ENCODE measurements around the gene GTPBP4. TPM values are rescaled to one million over a fixed set of nuclear protein-coding genes. Genes with fewer than 3 reads are reported as not detected.

GTPBP4 gene
- polyA plus RNA-seq (ENCODE audit: insufficient read depth in 1 of 5, insufficient read length in 5 of 5, low replicate concordance in 1 of 5), result 10 to 100 TPM; 53.3 to 62.4 (median 55.7) TPM
- long read RNA-seq, donor 1, full-length matches to known transcripts, result 10 of 10 reads
- long read RNA-seq, donor 1, partial matches to known transcripts, result 0 of 10 reads
- long read RNA-seq, donor 1, other reads (novel, unspliced or antisense), result 0 of 10 reads
- long read RNA-seq, donor 2, full-length matches to known transcripts, result 7 of 7 reads
- long read RNA-seq, donor 2, partial matches to known transcripts, result 0 of 7 reads
- long read RNA-seq, donor 2, other reads (novel, unspliced or antisense), result 0 of 7 reads
- long read RNA-seq, donor 3, full-length matches to known transcripts, result 3 of 8 reads
- long read RNA-seq, donor 3, partial matches to known transcripts, result 5 of 8 reads
- long read RNA-seq, donor 3, other reads (novel, unspliced or antisense), result 0 of 8 reads
- long read RNA-seq, donor 4, full-length matches to known transcripts, result 6 of 18 reads
- long read RNA-seq, donor 4, partial matches to known transcripts, result 12 of 18 reads
- long read RNA-seq, donor 4, other reads (novel, unspliced or antisense), result 0 of 18 reads
- long read RNA-seq, donor 5, full-length matches to known transcripts, result 9 of 15 reads
- long read RNA-seq, donor 5, partial matches to known transcripts, result 6 of 15 reads
- long read RNA-seq, donor 5, other reads (novel, unspliced or antisense), result 0 of 15 reads
- long read RNA-seq, donor 6, full-length matches to known transcripts, result 11 of 11 reads
- long read RNA-seq, donor 6, partial matches to known transcripts, result 0 of 11 reads
- long read RNA-seq, donor 6, other reads (novel, unspliced or antisense), result 0 of 11 reads
- long read RNA-seq, donor 7, full-length matches to known transcripts, result 7 of 7 reads
- long read RNA-seq, donor 7, partial matches to known transcripts, result 0 of 7 reads
- long read RNA-seq, donor 7, other reads (novel, unspliced or antisense), result 0 of 7 reads
- long read RNA-seq, donor 8, full-length matches to known transcripts, result 2 of 2 reads
- long read RNA-seq, donor 8, partial matches to known transcripts, result 0 of 2 reads
- long read RNA-seq, donor 8, other reads (novel, unspliced or antisense), result 0 of 2 reads

DNA sequence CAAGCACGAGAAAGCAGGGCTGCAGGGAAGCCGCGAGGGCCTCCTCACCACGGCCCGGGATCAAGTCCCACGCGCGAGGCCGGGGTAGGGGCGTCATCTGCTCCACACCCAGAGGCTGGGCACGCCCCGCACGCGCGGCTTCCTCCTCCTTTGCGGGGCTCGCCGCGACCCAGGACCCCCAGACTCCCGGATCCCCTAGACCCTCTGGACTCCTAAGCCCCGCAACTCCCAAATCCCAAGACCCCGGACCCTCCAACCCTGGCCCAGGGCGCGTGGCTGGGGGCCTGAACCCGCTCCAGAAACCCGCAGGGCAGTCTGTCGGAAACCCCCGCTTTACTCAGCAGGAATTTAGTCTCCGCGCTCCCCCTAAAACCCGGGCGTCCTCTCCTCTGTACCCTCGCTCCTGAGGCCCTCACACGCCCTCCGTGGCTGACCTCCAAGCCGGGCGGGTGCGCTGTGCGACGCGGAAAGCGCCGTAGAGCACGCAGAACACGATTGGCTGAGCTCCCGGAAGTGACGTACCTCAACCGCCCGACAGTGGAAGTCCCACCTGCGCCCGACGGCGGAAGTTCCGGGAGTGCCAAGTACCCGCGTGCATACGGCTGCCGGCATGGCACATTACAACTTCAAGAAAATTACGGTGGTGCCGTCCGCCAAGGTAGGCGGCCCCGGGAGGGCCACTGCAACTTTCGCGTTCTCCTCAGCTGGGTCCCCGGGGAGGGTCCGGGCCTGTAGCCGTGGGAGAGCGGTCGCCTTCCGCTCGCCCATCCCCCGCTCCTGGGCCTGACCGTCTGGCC is at the start of gene GTPBP4:
TSS of gene GTPBP4 (plus strand) at position 565 of the 797 bp plus-strand sequence. CDS start at position 611, 46 bp downstream.
- DNase-seq, result peak; percentile 97

DNA sequence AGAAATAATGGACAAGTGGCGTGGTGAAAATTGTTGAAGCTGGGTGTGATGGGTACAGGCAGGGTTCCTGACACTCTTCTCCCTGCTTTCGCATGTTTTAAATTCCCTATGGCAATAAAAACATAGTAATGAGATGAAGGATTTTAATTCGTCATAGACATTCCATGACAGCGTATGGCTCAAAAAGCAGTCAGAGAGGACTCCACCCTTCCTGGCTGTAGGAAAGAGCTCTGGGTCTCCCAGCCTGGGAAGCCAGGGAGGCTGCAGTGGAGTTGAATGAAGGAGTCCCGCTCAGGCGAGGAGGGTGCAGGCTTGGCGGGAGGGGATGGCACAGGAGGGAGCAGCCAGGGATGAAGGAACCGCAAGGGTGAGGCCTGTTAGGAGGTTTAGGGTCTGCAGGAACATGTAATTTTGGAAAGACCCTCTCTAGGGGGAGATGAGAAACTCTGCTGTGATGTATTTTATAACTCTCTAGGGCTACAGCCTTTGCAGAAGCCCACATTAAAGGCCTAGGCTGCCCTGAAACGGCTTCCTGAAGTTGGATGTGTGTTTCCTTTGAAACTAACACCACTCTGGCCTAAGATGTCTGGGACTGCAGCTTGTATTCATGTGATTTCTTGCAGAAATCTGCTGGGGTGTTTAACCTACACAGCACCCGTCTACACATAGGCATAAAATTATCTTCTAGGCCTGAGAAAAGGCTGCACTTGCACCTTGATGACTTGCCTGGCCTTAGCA is 49.1 kb upstream of the GTPBP4 start:
- no peak for DNase-seq

DNA sequence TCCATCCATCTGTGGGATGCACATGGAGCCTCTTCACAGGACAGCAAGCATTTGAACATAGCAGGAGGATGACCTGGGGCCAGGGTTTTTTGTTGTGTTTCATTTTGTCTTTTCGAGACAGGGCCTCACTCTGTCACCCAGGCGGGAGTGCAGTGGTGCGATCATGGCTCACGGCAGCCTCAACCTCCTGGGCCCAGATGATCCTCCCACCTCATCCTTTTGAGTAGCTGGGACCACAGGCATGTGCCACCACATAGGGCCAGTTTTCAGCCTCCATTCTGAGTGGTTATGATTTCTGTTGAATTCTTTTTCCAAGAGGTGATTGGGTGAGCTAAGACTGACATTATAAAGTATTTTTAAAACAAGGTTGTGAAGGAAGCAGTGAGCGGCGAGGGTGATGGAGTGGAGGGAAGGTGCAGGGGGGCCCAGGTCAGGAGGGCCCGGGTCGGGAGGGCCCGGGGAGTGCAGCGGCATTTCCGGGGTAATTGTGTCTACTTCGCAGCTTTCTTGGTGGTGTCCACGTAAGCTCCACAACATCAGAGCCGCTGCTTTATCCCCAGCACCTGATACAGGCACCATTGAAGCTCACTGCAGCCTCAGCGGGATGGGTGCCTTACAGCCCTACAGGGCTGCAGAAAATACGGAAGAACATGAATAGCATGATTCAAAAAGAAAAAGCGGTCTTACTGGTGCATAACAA is 44.8 kb upstream of the GTPBP4 start:
- no peak for DNase-seq

DNA sequence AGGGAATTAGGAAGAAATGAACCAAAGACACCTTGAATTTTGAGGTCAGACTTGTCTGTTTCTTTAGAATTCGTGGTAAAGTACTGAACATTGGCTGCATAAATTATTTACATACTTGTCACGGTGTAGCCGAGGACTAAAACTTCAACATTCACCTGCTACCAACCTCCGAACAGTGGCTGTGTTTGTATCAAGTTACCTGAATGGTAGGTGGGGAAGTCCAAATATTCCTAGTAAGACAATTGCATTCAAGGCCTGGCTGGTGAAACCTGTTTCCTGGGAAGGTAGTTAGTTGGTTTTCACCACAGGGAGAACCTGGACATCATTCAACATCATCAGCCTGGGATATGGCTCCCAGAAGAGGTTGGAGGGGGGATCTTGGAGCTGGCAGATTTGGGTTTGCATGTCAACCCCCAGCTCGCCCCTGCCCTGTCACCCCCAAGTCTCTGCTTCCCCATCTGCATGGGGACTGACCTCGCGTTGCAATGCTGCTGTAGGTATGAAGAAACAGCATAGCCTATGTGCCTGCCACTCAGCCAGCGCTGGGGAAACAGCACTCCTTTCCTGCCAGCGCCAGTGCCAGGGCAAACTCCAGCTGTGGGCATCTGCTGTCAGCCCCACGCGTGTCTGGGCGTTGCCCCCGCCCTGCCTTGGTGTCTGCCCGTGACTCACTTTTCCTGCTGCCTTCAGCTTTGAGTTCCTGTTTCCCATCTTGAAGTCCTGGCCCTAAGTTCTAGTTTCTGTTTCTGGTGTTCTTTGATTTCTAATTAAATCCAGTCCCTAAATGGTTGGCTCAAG is 44.0 kb upstream of the GTPBP4 start:
- no peak for DNase-seq

DNA sequence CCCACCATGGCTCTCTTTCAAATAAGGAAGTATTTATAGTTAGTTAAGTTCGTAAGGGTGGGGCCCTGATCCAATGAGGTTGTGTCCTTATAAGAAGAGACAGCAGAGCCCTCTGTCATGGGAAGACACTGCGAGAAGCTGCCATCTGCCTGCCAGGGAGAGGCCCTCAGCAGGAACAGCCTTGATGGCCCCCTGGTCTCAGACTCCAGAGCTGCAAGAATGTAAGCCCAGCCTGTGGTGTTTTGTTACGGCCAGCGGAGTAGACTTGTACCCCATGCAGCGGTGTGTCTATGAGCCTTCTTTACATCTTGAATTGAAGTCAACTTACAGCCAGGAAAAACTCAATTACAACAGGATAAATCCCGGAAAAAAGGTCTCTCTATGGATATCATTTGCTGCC is 42.5 kb upstream of the GTPBP4 start:
- DNase-seq, result no peak

DNA sequence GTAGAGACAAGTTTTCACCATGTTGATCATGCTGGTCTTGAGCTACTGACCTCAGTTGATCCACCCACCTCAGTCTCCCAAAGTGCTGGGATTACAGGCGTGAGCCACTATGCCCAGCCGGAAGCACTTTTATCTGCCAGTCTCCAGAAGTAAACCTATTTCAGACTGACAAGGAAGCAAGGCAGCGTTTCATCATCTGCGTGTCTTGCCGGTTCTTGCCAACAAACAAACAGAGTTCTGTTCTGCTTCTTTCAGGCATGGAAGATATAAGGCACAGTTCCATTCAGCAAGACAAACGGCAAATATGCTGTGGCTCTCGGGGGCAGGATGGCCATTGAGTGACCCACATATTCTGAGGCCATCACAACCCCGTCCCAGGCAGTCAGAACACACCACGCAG is 41.2 kb upstream of the GTPBP4 start:
- no peak for DNase-seq

DNA sequence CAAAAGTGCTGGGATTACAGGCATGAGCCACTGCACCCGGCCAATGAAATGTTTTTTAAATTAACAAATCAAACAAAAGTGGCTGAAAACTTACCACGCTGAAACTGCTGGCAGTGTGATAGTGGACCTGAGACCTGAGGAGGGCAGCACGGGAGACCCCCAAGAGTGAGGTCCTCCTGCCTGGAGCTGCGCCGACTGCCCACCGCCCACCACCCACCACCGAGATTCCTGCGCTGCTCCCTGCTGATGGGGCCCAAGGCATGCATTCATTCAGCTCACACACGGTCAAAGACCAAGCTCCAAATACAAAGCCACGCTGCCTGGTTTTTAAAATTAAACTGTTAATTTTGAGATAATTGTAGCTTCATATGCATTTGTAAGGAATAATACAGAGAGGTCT is 40.4 kb upstream of the GTPBP4 start:
- no peak for DNase-seq

DNA sequence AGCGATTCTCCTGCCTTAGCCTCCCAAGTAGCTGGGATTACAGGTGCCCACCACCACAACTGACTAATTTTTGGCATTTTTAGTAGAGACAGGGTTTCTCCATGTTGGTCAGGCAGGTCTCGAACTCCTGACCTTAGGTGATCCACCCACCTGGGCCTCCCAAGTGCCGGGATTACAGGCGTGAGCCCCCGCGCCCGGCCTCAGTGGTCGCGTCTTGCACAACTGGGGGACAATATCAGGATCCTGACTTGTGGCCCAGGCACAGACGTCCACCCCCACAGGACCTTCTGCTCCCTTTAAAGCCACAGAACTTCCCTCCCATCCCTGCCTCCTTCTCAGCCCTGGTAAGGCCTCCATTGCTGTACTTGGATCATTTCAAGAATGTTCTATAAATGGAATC is 39.9 kb upstream of the GTPBP4 start:
- DNase-seq, result no peak

DNA sequence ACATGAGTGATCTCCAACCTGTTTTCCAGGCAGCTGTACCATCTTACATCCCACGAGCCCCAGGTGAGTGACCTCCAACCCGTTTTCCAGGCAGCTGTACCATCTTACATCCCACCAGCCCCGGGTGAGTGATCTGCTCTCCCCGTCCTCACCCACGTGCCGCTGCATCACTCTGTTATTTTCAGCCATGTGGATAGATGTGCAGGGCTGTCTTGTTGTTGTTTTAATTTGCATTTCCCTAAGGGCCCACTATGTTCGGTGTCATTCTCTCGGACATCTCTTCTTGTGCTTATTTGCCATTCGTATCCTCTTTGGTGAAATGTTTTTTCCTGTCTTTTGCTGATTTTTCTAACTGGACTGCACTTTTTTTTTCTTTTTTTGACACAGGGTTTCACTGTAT is 38.8 kb upstream of the GTPBP4 start:
- DNase-seq, result no peak

DNA sequence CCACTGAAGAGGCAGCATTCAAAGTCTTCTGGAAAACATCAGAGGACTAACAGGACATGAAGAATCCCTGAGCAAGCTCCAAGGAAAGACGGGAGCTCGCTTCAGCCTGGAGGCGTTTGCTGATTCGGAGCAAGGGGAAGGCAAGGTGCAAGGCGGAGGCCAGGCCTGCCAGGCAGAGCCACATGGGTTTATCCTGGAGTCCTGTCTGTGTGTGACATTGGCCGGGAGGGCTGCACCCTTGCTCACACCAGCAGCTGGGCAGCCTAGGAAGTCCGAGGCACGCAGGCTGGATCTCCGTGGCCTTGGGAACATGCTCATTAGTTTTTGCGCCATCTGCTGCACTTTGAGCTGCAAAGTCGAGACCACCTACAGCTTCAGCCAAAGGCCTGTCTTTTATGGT is 34.4 kb upstream of the GTPBP4 start:
- no peak for DNase-seq

DNA sequence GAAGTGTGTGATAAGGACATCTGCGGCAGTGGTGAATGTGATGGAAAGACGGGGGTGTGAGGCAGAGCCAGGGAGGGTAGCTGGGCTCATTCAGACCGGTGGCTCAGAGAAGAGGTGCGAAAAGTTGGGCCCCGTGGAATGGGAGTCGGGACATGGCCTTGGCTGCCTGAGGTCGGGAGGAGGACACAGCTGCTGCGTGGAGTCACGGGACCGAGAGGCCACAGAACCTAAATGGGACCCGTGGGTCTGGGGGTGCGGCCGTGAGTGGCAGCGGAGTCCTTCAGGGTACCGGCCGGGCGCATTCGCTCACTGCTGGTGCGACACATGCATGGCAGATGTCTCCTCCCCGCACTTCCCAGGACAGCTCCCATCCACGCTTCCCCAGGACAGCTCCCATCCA is 33.8 kb upstream of the GTPBP4 start:
- no peak for DNase-seq

DNA sequence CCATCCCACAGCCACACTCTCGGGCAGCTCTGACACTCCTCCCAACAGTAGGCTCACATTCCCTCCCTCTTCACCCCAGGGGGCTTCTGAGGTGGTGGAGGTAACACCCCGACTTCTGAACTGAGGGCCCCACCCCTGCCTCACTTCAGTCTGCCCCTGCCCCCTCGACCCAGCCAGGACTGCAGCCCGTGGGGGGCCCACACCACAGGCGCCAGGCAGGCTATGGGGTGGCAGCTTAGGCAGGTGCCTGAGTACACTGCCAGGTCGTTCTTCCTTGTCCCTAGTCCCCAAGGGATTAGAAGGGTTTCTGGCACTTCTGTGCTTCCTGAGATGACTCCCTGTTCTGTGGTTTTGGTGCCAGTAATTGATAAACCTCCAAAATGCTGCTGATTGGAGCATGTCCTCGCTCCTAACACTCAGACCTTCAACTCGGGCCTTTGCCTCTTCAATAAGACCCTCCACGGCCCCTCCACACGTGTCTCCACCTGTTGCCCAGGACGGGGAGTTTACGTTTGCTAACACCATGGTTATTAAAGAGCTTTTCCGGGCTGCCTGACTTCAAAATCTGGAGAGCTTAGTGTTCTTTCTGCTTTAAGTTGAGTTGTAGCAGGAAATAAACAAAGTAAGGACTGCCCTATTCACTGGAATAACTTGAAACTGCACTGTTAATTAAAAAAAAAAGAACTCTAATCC is 33.0 kb upstream of the GTPBP4 start:
- DNase-seq, result no peak

DNA sequence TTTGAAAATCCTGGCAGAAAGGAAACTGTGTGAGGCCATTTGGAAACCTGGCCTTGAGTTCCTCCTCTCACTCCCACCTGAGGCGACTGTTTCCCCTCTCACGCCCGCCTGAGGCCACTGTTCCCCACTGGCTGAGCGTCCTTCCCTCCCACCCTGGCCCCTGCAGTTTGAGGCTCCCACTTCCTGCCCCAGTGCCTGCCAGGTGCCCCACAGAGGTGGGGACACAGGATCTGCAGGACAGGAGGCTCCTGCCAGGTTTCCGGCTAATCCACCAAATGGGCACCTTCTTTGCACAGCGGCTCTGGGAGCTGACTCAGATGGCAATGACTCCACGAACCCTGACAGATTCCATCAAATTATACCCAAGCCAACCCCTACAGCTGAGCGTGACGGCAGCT is 32.4 kb upstream of the GTPBP4 start:
- no peak for DNase-seq

DNA sequence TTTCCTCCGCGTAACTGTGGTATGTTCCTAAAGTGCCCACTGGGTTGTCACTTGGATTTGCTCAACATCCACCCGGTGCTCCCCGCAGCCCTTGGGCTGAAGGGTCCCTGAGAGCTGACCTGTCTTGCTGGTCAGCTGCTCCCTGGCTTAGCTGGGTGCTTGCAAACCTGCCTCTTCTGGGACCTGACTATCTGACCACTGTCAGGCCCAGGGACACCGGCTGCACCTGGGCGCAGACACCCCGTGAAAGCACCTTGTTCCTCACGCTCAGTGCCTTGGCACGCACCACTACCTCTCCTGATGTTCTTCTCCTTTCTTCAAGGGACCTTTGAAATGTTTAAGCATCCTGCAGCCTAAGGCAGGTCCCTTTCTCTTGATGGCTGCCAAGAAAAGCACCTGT is 30.1 kb upstream of the GTPBP4 start:
- DNase-seq, result no peak

DNA sequence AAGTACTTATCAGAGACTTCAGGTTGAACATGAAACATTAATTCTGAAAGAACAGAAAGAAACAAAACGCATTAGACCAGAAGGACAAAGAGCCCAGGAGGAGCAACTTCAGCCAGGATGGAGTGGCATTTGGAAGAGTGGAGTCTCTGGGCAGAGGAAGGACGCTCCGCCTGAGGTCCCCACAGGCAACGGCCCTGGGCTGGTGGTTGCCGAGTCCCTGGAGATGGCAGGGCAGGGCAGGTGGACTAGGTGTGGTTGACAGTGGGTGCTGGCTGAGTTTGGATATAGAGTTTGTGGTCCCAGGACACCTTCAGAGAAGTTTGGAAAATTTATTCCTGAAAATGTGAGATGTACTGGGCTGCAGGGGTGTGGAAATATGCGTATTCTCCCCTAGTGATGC is 29.4 kb upstream of the GTPBP4 start:
- DNase-seq, result no peak

DNA sequence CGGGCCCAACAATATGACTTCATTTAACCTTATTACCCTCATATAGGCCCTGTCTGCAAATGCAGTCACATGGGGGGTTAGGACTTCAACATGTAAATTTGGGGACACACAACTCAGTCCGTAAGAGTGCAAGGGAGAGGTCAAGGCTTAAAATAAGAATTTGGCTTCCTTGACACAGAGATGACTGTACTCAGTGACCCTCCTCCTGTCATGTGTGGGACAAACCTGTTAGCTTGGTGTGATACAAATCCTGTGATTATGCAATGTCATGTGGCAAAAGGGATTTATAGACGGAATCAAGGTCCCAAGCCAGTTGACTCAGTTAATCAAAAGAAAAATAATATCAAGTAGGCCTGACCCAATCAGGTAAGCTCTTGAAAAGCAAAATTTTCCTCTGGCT is 25.9 kb upstream of the GTPBP4 start:
- DNase-seq, result no peak

DNA sequence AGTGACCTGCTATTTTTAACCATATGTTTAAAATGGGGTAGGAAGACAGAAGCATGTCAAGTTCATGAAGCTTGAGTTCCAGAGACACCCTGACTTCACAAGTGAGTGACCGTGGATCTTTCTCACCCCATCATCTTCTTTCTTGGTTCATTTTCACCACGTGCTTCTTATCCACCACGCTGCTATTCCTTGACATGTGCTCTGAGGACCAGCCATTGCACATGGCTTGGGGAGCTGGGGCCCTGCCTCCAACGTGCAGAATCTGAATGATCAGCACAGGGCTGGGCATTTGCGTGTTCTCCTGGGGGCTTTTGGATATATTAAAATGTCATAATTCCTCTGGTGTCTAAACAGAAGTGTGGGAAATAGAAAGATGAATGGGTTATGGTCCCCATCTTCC is 25.0 kb upstream of the GTPBP4 start:
- DNase-seq, result no peak

DNA sequence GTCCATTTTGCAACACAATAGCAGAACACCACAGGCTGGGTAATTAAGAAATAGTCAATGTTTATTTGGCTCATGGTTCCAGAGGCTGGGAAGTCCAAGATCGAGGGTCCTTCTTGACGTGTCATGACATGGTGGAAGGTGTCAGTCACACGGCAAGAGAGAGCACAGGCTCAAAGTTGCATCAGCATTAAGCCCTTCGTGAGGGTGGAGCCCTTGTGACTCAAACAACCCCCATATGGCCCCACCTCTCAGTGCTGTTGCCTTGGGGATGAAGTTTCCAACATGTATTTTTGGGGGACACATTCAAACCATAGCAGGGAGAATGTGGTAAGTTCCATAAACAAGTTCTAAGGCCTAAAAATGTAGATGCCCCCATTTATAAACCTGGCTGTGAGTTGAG is 24.6 kb upstream of the GTPBP4 start:
- no peak for DNase-seq

Data from right lung (tissue), 10 donors.